Activated T-cell treated with anti-CD3 and anti-CD28 coated beads, Interleukin-2, amount 50 U/mL, for 24 hours (primary cell): Measurements from ENCODE around the gene FXYD6.
A peak's percentile ranks its signal among the peaks of the same experiment; 100 is the strongest.

ENCODE experiments used
- DNase-seq: peaks from one replicate; pipeline ENCODE4 v3.0.0-alpha.2; 2020
- H3K27ac Mint-ChIP-seq: 2 replicates; pipeline ENCODE4 v1.8.0; 2020; ENCODE audit warnings: mild to moderate bottlenecking, mixed read lengths
- H3K27me3 Mint-ChIP-seq: 2 replicates; pipeline ENCODE4 v1.8.0; 2020; ENCODE audit warnings: mixed read lengths
- H3K36me3 Mint-ChIP-seq: 2 replicates; pipeline ENCODE4 v1.8.0; 2020; ENCODE audit warnings: low read depth, mixed read lengths
- H3K4me1 Mint-ChIP-seq: 2 replicates; pipeline ENCODE4 v1.8.0; 2020; ENCODE audit warnings: low read depth, mixed read lengths
- H3K4me3 Mint-ChIP-seq: 2 replicates; pipeline ENCODE4 v1.8.0; 2020; ENCODE audit warnings: mild to moderate bottlenecking, moderate library complexity, mixed read lengths
- H3K9me3 Mint-ChIP-seq: 2 replicates; pipeline ENCODE4 v1.8.0; 2020; ENCODE audit warnings: mixed read lengths

Gene FXYD6

GRCh38 chr11:117906126-117906525, 29.7 kb upstream of the FXYD6 start:
- Mint-ChIP-seq H3K4me3 (no peak overlapping the region), H3K9me3 (no peaks in the 10 kb centered on the region), H3K36me3 (no peaks in the 10 kb centered on the region), H3K27ac (no peak overlapping the region), H3K27me3 (no peaks in the 10 kb centered on the region), H3K4me1 (peaks cover 14% of the 10 kb centered on the region)
- no peak for DNase-seq

DNA sequence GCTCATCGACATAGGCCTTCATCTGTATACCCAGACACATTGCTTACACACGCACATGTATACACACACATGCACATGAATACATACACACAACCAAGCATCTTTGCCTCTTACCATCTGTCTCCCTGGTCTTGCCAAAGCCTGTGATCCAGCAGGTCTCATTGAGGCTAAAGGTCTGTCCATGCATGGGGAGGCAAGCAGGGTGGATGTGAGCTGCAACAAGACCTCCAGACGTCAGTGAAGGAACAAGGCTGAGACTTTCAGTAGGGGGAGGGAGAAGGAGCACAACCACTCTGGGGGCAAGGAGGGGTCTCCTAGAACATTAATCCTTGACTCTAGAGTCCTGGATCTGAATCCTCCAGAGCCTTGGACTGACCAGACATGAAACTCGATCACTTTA, 29.1 kb upstream of the FXYD6 start:
- Mint-ChIP-seq H3K4me1 (peaks cover 14% of the 10 kb centered on the region), H3K9me3 (no peaks in the 10 kb centered on the region), H3K27ac (no peak overlapping the region), H3K27me3 (no peaks in the 10 kb centered on the region), H3K36me3 (no peaks in the 10 kb centered on the region), H3K4me3 (no peak overlapping the region)
- DNase-seq = peak; percentile 22

- Mint-ChIP-seq H3K36me3 (no peaks in the 10 kb centered on the region), H3K9me3 (no peaks in the 10 kb centered on the region), H3K4me3 (no peak overlapping the region), H3K27ac (no peak overlapping the region), H3K4me1 (peaks cover 12% of the 10 kb centered on the region), H3K27me3 (no peaks in the 10 kb centered on the region)
- peak; percentile 17 for DNase-seq
These were observed 27.3 kb upstream of the FXYD6 start for GRCh38 chr11:117903505-117904382.

DNA sequence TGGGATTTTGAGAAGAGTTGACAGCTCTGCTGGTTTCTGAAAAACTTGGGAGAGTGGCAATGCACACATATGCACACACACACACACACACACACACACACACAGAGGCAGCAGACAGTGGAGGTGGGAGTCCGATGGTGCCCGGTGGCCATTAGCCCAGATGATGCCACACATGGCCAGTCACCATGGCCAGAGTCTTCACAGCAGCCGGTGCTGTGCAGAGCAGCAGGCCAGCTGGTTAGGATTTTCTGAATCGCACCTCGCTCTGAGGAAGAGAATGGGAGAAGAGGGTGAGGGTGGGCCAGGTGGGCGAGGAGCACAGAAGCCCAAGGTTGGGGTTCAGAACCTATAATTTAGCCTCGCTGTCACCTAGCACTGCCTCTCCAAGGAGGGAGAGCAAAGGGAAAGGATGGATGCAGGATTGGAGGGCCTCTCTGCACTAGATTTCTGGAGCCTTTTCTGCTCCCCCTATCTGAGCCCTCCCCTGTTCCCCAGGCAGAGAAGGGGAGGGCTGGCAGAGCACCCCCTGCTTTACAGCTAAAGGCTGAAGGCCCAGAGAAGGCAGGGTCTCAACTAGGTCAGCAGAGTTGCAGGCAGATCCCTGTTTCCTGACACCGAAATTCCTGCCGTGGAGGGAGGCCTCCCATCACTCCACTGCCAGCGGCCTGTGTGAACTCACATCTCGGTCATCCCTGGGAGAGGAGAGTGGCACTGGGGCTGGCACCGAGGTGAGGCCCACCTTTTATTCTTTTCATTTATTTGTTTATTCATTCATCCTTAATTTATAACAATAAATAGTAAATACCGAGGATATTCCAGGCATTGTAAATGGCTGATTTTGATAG, 25.8 kb upstream of the FXYD6 start:
- Mint-ChIP-seq H3K27ac (no peak overlapping the region), H3K36me3 (no peaks in the 10 kb centered on the region), H3K4me1 (peaks cover 3% of the 10 kb centered on the region), H3K9me3 (no peaks in the 10 kb centered on the region), H3K27me3 (no peaks in the 10 kb centered on the region), H3K4me3 (no peak overlapping the region)
- DNase-seq = peak; percentile 11

- H3K4me1 Mint-ChIP-seq = no peaks in the 10 kb centered on the region
- H3K9me3 Mint-ChIP-seq = no peaks in the 10 kb centered on the region
- no peak for DNase-seq
- H3K4me3 Mint-ChIP-seq = no peak overlapping the region
- H3K27me3 Mint-ChIP-seq = no peaks in the 10 kb centered on the region
- no peaks in the 10 kb centered on the region for H3K36me3 Mint-ChIP-seq
- no peak overlapping the region for H3K27ac Mint-ChIP-seq
These were observed 25.1 kb upstream of the FXYD6 start for GRCh38 chr11:117901601-117902000.

GRCh38 chr11:117900720-117901440, 24.4 kb upstream of the FXYD6 start:
- Mint-ChIP-seq H3K27ac (no peak overlapping the region), H3K4me3 (no peak overlapping the region), H3K36me3 (no peaks in the 10 kb centered on the region), H3K27me3 (no peaks in the 10 kb centered on the region), H3K4me1 (no peaks in the 10 kb centered on the region), H3K9me3 (no peaks in the 10 kb centered on the region)
- DNase-seq = peak; percentile 20

DNA sequence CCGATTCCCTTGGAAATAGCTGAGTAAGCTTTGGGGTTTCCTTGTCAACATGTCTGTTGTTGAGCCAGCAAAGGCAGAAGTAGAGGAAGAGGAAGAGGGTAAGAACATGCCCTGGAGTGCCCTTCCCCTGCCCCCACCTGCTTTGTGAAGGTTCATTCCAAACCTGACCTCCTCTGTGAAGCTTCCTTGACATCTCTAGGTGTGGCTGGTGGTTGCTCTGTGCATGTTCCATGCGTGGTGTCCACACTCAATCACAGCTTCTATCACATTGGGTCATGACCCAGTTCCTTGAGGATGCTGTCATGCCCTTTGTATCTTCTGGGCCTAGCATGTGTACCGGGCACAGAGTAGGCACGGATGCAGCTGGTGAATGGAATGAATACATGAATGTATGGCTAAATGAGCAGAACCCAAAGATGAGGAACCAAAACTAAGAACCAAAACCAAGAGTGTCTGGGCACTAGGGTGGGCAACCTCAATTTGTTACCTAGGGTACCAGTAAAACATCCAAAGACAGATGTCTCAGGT, 23.7 kb upstream of the FXYD6 start:
- H3K9me3 Mint-ChIP-seq = no peaks in the 10 kb centered on the region
- no peaks in the 10 kb centered on the region for H3K4me1 Mint-ChIP-seq
- no peak overlapping the region for H3K4me3 Mint-ChIP-seq
- peak; percentile 15 for DNase-seq
- H3K27ac Mint-ChIP-seq = no peak overlapping the region
- H3K27me3 Mint-ChIP-seq = no peaks in the 10 kb centered on the region
- no peaks in the 10 kb centered on the region for H3K36me3 Mint-ChIP-seq

DNA sequence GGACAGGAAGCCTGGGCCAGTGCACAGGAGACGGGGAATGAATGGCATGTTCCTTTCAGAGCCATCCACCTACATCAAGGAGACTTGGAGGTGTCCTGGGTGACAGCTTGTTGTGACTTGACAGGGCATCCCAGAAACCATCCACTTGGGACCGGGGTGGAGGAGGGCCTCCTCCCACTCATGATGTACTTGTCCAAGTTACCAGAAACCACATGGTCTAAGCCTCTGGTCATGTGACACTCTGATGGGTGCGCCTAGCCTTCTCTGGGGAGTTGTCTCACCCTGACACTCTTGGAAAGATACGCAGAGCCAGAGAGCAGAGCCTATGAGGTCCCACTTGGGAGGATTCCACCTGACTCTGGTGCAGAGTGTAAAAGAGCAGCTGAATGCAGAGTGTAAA, 21.6 kb upstream of the FXYD6 start:
- Mint-ChIP-seq H3K36me3 (no peaks in the 10 kb centered on the region), H3K4me1 (no peaks in the 10 kb centered on the region), H3K4me3 (no peak overlapping the region), H3K27me3 (peaks cover 6% of the 10 kb centered on the region), H3K27ac (no peak overlapping the region), H3K9me3 (peaks cover 2% of the 10 kb centered on the region)
- peak; percentile 12 for DNase-seq

DNA sequence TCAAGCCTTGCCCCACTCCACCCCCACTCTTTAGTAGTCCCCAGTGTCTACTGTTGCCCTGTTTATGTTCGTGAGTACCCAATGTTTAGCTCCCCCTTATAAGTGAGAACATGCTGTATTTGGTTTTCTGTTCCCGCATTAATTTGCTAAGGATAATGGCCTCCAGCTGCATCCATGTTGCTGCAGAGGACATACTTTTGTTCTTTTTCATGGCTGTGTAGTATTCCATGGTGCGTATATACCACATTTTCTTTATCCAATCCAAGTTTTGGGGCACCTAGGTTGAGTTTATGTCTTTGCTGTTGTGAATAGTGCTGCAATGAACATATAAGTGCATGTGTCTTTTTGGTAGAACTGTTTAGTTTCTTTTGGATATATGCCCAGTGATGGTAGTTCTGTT, 16.2 kb upstream of the FXYD6 start:
- Mint-ChIP-seq H3K27ac (no peak overlapping the region), H3K4me1 (no peaks in the 10 kb centered on the region), H3K4me3 (no peak overlapping the region), H3K27me3 (peaks cover 9% of the 10 kb centered on the region), H3K36me3 (no peaks in the 10 kb centered on the region), H3K9me3 (peaks cover 18% of the 10 kb centered on the region)
- DNase-seq = no peak

DNA sequence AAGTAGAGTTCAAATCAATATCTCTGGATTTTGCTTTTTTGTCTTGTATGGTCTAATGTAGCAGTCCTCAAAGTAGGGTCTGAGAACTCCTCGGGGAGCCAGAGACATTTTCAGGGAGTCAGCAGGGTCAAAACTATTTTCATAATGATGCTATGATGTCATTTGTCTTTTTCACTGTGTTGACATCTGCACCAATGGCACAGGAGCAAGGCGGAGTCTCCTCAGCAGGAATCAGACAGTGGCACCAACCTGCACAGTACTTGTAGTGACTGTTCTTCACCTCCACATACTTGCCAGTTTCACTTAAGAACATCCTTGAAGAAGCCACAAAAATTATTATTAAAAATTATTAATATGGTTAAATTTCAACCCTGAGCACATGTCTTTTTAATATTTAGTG, 14.9 kb upstream of the FXYD6 start:
- Mint-ChIP-seq H3K27ac (no peak overlapping the region), H3K9me3 (peaks cover 18% of the 10 kb centered on the region), H3K36me3 (no peaks in the 10 kb centered on the region), H3K4me1 (no peaks in the 10 kb centered on the region), H3K4me3 (no peak overlapping the region), H3K27me3 (peaks cover 9% of the 10 kb centered on the region)
- no peak for DNase-seq

DNA sequence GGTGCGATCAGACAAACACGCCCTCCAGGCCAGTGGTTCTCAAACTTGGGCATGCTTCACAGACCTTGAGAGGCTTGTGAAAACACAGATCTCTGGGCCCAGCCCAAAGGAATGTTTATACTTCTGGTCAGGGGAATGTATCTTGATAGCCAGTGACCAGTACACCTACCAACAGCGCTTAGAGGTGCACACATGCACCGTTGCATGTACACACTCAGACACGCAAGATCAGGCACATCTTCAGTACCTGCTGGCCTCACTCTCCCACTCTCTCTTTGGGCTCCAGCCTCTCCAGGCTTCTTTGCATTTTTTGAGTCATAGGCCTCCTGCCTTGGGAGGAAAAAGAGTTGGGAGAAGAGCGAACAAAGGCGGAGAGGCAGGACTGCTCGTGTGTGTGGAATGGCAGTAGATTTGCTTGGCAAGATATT, 11.7 kb upstream of the FXYD6 start:
- Mint-ChIP-seq H3K36me3 (no peaks in the 10 kb centered on the region), H3K27me3 (peaks cover 4% of the 10 kb centered on the region), H3K9me3 (peaks cover 17% of the 10 kb centered on the region), H3K4me3 (no peak overlapping the region), H3K4me1 (peaks cover 2% of the 10 kb centered on the region), H3K27ac (no peak overlapping the region)
- no peak for DNase-seq

GRCh38 chr11:117887431-117888138, 11.1 kb upstream of the FXYD6 start:
- DNase-seq = no peak
- H3K9me3 Mint-ChIP-seq = peaks cover 12% of the 10 kb centered on the region
- H3K36me3 Mint-ChIP-seq = no peaks in the 10 kb centered on the region
- no peak overlapping the region for H3K4me3 Mint-ChIP-seq
- peaks cover 2% of the 10 kb centered on the region for H3K4me1 Mint-ChIP-seq
- no peaks in the 10 kb centered on the region for H3K27me3 Mint-ChIP-seq
- no peak overlapping the region for H3K27ac Mint-ChIP-seq

DNA sequence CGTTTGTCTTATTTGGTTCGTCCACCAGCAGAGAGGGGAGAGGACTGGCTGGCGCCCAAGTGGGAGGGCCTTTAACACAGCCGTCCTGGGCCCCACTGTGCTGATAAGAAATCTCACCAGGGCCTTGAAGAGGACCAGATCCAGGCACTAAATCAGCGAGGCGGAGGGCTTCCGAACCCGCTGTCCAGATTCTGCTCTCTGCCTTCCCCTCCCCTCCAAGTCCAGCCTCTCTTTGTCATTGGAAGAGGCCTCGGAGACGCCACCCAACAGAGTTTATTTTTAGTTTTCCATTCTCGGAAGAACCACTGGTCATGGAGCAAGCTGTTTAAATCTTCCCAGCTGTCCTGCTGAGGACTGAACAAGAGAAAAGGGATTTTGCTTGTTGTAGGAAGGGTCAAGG, 9.3 kb upstream of the FXYD6 start:
- Mint-ChIP-seq H3K27me3 (peaks cover 7% of the 10 kb centered on the region), H3K9me3 (peaks cover 5% of the 10 kb centered on the region), H3K36me3 (no peaks in the 10 kb centered on the region)

DNA sequence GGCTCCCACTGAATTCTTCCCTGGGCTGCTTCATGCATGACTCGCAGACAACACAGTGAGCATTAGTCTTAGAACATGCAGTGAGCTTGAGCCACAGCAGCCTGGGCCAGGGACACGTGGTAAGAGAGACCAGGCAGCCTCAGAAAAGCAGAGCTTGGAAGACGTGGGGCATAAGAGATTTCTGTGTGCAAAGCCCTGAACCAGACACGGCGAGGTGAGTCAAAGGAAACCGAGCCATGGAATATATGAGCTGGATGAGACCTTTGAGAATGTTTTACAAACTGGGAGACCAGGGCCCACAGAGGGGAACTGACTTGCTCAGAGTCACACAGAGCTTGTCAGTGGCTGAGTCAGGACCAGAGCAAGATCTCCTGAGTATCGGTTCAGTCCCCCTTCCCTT, 8.5 kb upstream of the FXYD6 start:
- H3K4me3 Mint-ChIP-seq = no peak overlapping the region
- H3K27me3 Mint-ChIP-seq = peaks cover 7% of the 10 kb centered on the region
- no peaks in the 10 kb centered on the region for H3K36me3 Mint-ChIP-seq
- peaks cover 2% of the 10 kb centered on the region for H3K4me1 Mint-ChIP-seq
- no peak for DNase-seq
- H3K9me3 Mint-ChIP-seq = peaks cover 3% of the 10 kb centered on the region
- no peak overlapping the region for H3K27ac Mint-ChIP-seq

More for the DNA sequence above, 9.3 kb upstream of the FXYD6 start:
- no peak for DNase-seq
- Mint-ChIP-seq H3K4me1 (peaks cover 2% of the 10 kb centered on the region), H3K4me3 (no peak overlapping the region), H3K27ac (no peak overlapping the region)
